ENCODE data around the gene ASPG.

The ASPG gene

DNA sequence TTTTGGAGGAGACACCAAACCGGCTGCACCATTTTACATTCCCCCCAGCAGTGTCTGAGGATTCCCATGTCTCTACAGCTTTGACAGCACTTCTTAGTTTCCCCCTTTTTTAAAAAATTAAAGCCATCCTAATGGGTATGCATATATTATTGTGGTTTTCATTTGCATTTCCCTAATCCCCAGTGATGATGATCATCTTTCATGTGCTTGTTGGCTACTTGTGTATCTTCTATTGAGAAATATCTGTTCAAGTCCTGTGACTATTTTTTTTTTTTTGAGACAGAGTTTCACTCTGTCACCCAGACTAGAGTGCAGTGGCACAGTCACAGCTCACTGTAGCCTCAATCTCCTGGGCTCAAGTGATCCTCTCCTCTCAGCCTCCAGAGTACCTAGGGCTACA, 23.2 kb upstream of the ASPG start:
- H3K27me3 Mint-ChIP-seq = no peaks in the 10 kb centered on the region
- intact Hi-C loops (cut with micrococcal nuclease) = no loop called here
- H3K4me3 Mint-ChIP-seq = no peak overlapping the region

DNA sequence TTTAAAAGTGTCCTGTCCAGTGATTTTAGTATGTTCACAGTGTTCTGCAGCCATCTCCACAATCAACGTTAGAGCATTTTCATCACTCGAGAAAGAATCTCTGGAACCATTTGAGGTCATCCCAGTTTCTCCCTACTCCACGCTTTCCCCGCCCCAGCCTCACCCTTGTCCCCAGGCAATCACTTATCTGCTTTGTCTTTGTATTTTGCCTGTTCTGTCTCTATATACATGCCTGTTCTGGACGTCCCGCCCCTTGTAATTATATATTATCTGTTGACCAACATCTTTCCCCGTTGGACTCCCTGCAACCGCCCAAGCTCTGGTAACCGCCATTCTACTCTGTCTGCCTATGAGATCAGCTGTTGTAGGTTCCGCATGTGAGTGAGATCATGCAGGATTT, 21.5 kb upstream of the ASPG start:
- Mint-ChIP-seq H3K27me3 (no peaks in the 10 kb centered on the region), H3K36me3 (ENCODE audit: low read depth) (no peaks in the 10 kb centered on the region), H3K27ac (no peak overlapping the region), H3K9me3 (no peaks in the 10 kb centered on the region), H3K4me3 (no peak overlapping the region), H3K4me1 (ENCODE audit: low read depth) (no peaks in the 10 kb centered on the region)
- intact Hi-C loops (cut with micrococcal nuclease) = no loop called here

More for the DNA sequence above, 23.2 kb upstream of the ASPG start:
- no peaks in the 10 kb centered on the region for H3K36me3 Mint-ChIP-seq (ENCODE audit: low read depth)
- H3K9me3 Mint-ChIP-seq = no peaks in the 10 kb centered on the region
- H3K27ac Mint-ChIP-seq = no peak overlapping the region
- no peaks in the 10 kb centered on the region for H3K4me1 Mint-ChIP-seq (ENCODE audit: low read depth)

DNA sequence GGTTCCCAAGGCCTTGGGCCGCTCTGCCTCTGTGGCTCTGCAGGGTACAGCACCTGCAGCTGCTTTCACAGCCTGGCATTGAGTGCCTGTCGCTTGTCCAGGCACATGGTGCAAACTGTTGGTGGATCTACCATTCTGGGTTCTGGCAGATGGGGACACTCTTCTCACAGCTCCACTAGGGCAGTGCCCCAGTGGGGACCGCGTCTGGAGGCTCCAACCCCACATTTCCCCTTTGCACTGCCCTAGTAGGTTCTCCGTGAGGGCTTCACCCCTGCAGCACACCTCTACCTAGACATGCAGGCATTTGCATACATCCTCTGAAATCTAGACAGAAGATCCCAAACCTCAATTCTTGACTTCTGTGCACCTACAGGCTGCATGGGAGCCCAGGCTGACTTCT, 19.2 kb upstream of the ASPG start:
- intact Hi-C loops (cut with micrococcal nuclease) = no loop called here
- H3K27me3 Mint-ChIP-seq = no peaks in the 10 kb centered on the region
- H3K4me1 Mint-ChIP-seq (ENCODE audit: low read depth) = no peaks in the 10 kb centered on the region
- no peaks in the 10 kb centered on the region for H3K9me3 Mint-ChIP-seq
- H3K36me3 Mint-ChIP-seq (ENCODE audit: low read depth) = no peaks in the 10 kb centered on the region
- H3K27ac Mint-ChIP-seq = no peak overlapping the region
- no peak overlapping the region for H3K4me3 Mint-ChIP-seq

DNA sequence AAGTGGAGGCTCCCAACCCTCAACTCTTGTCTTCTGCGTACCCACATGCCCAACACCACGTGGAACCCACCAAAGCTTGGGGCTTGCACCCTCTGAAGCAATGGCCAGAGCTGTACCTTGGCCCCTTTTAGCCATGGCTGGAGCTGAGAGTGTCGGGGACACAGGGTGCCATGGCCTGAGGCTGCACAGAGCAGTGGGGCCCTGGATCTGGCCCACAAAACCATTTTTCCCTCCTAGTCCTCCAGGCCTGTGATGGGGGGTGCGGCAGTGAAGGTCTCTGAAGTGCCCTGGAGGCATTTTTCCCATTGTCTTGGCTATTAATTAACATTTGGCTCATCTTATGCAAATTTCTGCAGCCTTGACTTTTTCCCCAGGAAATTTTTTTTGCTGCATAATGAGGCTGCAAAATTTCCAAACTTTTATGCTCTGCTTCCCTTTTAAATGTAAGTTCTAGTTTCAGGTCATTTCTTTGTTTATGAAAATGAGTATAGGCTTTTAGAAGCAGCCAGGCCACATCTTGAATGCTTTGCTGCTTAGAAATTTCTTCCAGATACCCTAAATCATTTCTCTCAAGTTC, 18.7 kb upstream of the ASPG start:
- Mint-ChIP-seq H3K27ac (no peak overlapping the region), H3K4me1 (ENCODE audit: low read depth) (no peaks in the 10 kb centered on the region), H3K9me3 (no peaks in the 10 kb centered on the region), H3K4me3 (no peak overlapping the region), H3K36me3 (ENCODE audit: low read depth) (no peaks in the 10 kb centered on the region), H3K27me3 (no peaks in the 10 kb centered on the region)
- intact Hi-C loops (cut with micrococcal nuclease) = no loop called here

DNA sequence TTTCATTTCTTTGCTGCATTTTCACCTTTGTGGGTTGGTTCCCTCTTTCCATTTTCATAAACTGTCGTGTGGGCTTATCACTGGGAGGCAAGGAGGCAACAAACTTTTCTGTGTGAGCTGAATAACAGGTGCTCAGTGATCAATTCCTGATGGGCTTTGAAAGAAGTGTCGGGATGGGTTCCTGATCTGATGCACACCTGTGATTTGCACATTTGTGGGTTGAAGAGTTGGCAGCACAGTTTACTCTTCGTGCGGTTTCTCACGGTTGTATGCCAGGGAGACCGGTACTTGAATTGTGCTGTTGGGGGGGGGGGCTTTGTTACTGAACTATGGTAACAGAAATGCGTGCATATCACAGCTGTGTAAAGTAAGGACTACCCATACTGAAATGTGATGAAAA, 16.0 kb upstream of the ASPG start:
- intact Hi-C loops (cut with micrococcal nuclease) = no loop called here
- no peaks in the 10 kb centered on the region for H3K4me1 Mint-ChIP-seq (ENCODE audit: low read depth)
- H3K27ac Mint-ChIP-seq = no peak overlapping the region
- H3K4me3 Mint-ChIP-seq = no peak overlapping the region
- H3K36me3 Mint-ChIP-seq (ENCODE audit: low read depth) = no peaks in the 10 kb centered on the region
- H3K27me3 Mint-ChIP-seq = no peaks in the 10 kb centered on the region
- peaks cover 15% of the 10 kb centered on the region for H3K9me3 Mint-ChIP-seq

DNA sequence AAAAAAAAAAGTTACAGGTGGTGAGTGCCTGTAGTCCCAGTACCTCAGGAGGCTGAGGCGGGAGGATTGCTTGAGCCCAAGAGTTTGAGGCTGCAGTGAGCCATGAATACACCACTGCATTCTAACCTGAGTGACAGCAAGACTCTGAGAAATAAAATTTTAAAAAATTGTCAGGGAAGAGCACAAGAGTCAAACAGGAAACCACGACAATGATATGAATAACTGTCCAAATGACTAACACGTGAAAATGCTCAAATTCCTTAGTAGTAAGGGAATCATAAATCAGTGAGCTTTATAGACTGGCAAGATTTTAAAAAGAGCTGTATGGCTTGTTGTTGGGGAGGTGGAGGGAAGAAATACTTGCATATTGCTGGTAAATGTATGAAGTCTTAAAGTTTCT, 12.9 kb upstream of the ASPG start:
- H3K4me3 Mint-ChIP-seq = no peak overlapping the region
- no peak overlapping the region for H3K27ac Mint-ChIP-seq
- intact Hi-C loops (cut with micrococcal nuclease) = no loop called here
- H3K27me3 Mint-ChIP-seq = peaks cover 11% of the 10 kb centered on the region
- no peaks in the 10 kb centered on the region for H3K36me3 Mint-ChIP-seq (ENCODE audit: low read depth)
- H3K4me1 Mint-ChIP-seq (ENCODE audit: low read depth) = no peaks in the 10 kb centered on the region
- peaks cover 15% of the 10 kb centered on the region for H3K9me3 Mint-ChIP-seq

DNA sequence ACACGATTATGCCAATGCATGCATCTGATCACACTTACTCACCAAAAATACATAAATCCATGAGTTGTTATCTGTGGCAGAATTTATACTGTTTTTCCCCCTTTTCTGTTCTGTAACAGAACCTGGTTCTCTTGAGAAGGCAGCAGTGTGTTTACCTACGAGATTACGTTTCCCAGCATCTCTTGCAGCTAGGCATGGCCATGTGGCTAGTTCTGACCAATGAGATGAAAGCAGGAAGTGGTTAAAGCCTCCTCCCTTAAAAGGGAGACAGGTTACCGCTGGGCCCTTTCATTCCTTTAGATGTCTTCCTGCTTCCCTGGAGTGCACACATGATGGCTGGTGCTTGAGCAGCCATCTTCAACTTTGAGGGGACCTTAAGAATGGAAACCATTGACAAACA, 11.7 kb upstream of the ASPG start:
- Mint-ChIP-seq H3K4me1 (ENCODE audit: low read depth) (no peaks in the 10 kb centered on the region), H3K27me3 (peaks cover 11% of the 10 kb centered on the region), H3K4me3 (no peak overlapping the region), H3K9me3 (peaks cover 15% of the 10 kb centered on the region), H3K27ac (no peak overlapping the region), H3K36me3 (ENCODE audit: low read depth) (no peaks in the 10 kb centered on the region)
- intact Hi-C loops (cut with micrococcal nuclease) = no loop called here

DNA sequence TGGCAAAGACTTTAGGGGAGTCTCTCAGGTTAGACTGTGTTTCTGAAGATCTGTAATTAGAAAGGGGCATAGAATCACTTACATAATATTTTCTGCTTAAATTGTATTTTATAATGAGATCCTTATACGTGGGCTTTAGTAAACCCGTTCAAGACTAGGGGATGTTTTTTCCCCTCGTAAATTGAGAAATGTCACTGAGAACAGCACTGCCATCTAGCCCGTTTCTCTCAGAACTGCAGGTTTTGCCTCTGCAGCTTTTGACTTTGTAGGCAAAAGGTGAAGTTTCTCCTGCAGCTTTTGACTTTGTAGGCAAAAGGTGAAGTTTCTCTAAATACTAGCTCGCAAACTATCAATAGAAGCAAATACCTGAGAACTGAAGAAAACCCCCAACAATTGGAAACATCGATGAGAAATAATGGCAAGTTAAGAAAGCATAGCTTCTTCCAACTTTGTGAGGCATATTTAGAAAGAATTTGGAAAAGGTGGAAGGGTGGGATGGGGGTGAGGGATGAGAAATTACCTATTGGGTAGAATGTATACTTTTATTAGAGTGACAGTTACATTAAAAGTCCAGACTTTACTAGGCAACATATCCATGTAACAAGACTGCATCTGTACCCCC, 9.9 kb upstream of the ASPG start:
- no peaks in the 10 kb centered on the region for H3K36me3 Mint-ChIP-seq (ENCODE audit: low read depth)
- H3K27me3 Mint-ChIP-seq = peaks cover 11% of the 10 kb centered on the region
- H3K4me1 Mint-ChIP-seq (ENCODE audit: low read depth) = no peaks in the 10 kb centered on the region
- H3K9me3 Mint-ChIP-seq = peaks cover 15% of the 10 kb centered on the region
- intact Hi-C loops (cut with micrococcal nuclease) = no loop called here
- no peak overlapping the region for H3K4me3 Mint-ChIP-seq
- no peak overlapping the region for H3K27ac Mint-ChIP-seq

DNA sequence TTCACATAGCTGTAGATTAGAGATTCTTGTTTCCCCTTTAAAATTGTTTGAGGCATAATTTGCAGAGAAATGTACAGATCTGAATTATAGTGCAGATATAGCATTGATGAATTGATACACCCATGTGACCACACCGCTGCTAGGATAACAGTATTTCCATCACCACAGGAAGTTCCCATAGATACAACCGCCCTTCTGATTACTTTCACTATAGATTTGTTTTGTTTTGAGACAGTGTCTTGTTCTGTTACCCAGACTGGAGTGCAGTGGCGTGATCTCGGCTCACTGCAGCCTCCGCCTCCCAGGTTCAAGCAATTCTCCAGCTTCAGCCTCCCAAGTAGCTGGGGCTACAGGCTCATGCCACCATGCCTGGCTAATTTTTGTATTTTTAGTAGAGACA, 8.8 kb upstream of the ASPG start:
- no peak overlapping the region for H3K27ac Mint-ChIP-seq
- peaks cover 15% of the 10 kb centered on the region for H3K9me3 Mint-ChIP-seq
- no peak overlapping the region for H3K4me3 Mint-ChIP-seq
- no peaks in the 10 kb centered on the region for H3K36me3 Mint-ChIP-seq (ENCODE audit: low read depth)
- intact Hi-C loops (cut with micrococcal nuclease) = no loop called here
- H3K27me3 Mint-ChIP-seq = peaks cover 11% of the 10 kb centered on the region
- no peaks in the 10 kb centered on the region for H3K4me1 Mint-ChIP-seq (ENCODE audit: low read depth)

DNA sequence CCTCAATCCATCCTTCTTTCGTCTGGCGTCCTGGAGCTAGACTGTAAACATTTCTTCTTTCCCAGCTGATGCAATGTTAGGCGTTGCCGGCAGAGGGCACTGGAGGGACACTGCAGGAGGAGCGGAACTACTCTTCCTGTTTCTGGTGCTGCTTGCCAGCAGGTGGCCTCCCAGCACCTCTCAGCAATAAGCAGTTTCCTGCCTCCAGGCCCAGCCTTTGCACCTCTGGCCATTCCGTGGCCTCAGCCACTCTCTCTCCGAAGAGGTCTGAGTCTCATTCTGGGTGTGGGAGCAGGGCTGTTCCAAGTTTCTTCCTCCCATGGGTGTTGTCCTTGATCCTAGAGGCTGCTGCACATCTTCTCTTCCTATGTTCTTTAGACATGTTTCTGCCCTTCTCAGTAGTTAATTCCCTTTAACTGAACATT, 7.5 kb upstream of the ASPG start:
- H3K9me3 Mint-ChIP-seq = peaks cover 9% of the 10 kb centered on the region
- intact Hi-C loops (cut with micrococcal nuclease) = loop anchor here (1.0 to 2.0 kb wide), 2 partner anchors 53 to 563 kb away; no protein-coding TSS in a partner anchor

DNA sequence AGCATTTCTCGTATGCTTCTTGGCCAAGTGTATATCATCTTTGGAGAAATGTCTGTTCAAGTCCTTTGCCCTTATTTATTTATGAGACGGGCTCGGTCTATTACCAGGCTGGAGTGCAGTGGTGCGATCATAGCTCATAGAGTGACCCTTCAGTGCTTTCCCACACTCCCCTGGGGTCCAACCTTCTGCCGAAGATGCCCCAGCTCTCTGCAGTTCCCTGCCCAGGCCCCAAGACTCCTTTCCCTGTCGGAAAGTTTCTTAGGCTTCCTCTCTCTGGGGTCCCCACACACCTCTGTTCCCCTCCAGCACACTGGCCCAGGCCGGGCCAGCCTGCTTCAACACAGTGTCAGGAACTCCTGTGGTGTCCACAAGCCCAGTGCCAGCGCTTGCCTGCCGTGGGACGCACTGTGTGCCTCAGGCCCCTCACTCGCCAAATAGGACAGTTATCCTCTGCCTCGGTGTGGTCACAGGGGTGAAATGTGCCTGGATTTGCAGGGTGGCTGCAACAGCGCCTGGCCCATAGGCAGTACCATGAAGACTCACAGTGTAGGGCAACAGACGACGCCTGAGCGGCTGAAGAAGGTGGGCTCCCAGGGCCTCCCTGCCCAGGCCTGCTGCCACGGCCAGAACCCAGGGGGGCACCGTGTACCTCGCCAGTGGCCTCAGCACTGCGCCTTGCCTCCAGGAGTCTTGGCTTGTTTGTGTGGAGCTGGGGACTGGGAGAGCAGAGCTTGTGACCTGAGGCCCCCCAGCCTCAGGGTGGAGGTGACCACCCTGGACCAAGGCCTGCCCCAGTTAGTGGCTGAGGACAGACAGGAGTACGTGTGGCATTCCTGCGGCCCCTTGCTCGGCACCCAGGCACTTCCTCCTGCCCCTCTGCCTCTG, 4.9 kb upstream of the ASPG start:
- no peak overlapping the region for H3K4me3 Mint-ChIP-seq
- intact Hi-C loops (cut with micrococcal nuclease) = no loop called here
- H3K36me3 Mint-ChIP-seq (ENCODE audit: low read depth) = no peaks in the 10 kb centered on the region
- H3K9me3 Mint-ChIP-seq = no peaks in the 10 kb centered on the region
- H3K4me1 Mint-ChIP-seq (ENCODE audit: low read depth) = no peaks in the 10 kb centered on the region
- no peak overlapping the region for H3K27ac Mint-ChIP-seq
- peaks cover 24% of the 10 kb centered on the region for H3K27me3 Mint-ChIP-seq

More for the DNA sequence above, 7.5 kb upstream of the ASPG start:
- Mint-ChIP-seq H3K4me1 (ENCODE audit: low read depth) (no peaks in the 10 kb centered on the region), H3K27me3 (peaks cover 12% of the 10 kb centered on the region), H3K27ac (no peak overlapping the region), H3K36me3 (ENCODE audit: low read depth) (no peaks in the 10 kb centered on the region), H3K4me3 (no peak overlapping the region)

DNA sequence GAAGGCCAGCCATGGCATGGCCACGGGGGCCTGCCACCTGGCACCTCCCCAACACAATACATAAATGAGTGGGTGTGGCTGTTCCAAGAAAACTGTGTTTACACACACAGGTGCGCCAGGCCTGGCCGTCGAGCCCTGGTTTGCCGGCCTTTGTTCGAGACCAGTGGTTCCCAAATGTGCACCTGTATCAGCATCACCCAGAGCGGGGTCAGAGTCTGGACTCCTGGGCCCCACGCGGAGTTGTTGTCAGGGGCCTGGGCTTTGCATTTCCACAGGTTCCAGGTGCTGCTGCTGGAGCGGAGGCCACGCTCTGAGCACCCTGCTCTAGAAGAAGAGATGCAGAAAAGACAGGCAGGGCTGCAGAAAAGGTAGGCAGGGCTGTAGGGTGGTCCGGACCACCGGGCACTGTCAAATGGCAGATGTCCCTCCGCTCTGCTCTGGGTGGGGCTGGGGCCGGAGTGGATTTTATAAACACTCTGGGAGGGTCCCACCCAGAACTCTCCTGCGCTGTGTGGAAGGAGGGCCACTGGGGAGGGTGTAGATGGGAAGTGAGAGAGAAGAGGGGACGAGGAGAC, 4.2 kb upstream of the ASPG start:
- Mint-ChIP-seq H3K4me1 (ENCODE audit: low read depth) (no peaks in the 10 kb centered on the region), H3K36me3 (ENCODE audit: low read depth) (no peaks in the 10 kb centered on the region), H3K4me3 (no peak overlapping the region), H3K27me3 (peaks cover 25% of the 10 kb centered on the region), H3K27ac (no peak overlapping the region), H3K9me3 (no peaks in the 10 kb centered on the region)
- intact Hi-C loops (cut with micrococcal nuclease) = no loop called here

DNA sequence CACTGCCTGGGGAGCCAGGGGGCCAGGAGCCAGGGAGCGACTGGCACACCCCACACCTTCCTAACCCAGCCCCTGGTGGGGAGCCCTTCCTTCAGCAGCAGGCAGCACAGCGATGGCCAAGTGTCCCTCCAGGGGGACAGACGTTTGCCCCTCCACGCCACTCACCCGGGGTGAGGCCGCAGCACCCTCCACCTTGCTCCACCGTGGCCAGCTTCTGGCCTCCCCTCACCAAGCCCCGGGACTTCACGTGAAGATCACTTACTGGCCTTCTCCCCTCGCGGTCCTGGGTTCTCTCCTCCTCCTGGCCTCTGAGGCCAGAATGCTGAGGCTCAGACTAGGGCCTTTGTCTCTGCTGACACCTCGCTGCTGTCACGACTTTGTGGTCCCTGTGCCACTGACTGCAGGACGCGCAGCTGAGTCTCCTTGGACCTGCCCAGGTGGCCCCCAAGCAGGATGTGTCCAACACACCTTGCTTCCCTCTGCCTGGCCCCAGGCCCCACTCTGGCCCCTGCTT, 3.5 kb upstream of the ASPG start:
- no peak overlapping the region for H3K4me3 Mint-ChIP-seq
- H3K9me3 Mint-ChIP-seq = no peaks in the 10 kb centered on the region
- no peaks in the 10 kb centered on the region for H3K4me1 Mint-ChIP-seq (ENCODE audit: low read depth)
- no peaks in the 10 kb centered on the region for H3K36me3 Mint-ChIP-seq (ENCODE audit: low read depth)
- no peak overlapping the region for H3K27ac Mint-ChIP-seq
- intact Hi-C loops (cut with micrococcal nuclease) = no loop called here
- H3K27me3 Mint-ChIP-seq = peaks cover 27% of the 10 kb centered on the region

DNA sequence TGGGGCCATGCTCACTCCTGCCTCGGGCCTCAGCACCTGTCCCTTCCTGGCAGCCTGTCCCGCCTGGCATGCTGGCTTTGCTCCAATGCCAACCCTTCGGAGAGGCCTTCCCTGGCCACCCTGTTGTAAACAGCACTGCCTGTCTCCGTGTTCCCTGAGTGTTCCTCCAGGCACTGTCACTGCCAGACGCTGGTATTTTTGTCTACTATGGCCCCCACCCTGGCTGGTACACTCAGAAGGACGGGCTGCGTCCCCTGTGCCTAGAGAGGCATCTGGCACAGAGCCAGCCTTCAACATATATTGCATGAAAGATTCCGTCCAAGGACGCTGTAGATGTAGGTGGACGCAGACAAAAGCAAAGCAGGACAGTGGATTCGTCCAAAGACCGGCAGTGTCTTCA, 2.7 kb upstream of the ASPG start:
- H3K4me1 Mint-ChIP-seq (ENCODE audit: low read depth) = no peaks in the 10 kb centered on the region
- H3K36me3 Mint-ChIP-seq (ENCODE audit: low read depth) = no peaks in the 10 kb centered on the region
- H3K4me3 Mint-ChIP-seq = no peak overlapping the region
- H3K27ac Mint-ChIP-seq = no peak overlapping the region
- intact Hi-C loops (cut with micrococcal nuclease) = no loop called here
- peaks cover 32% of the 10 kb centered on the region for H3K27me3 Mint-ChIP-seq
- H3K9me3 Mint-ChIP-seq = no peaks in the 10 kb centered on the region
